ENCODE measurements around the gene RHEB. TPM values are rescaled to one million over a fixed set of nuclear protein-coding genes. Genes with fewer than 3 reads are reported as not detected.

The RHEB gene
- total and polyA plus RNA-seq, 2 of the 13 experiments (the other 11 are each of a cell fraction or from before 2014, with no cell fraction given): 55.0 to 77.6 TPM

GRCh38 chr7:151503902-151504714 lies 15.6 kb downstream of the RHEB start (continued):
- TF ChIP-seq AKNA (CRISPR knock-in tag; IDR thresholded peaks at IDR 0.05; ENCODE audit: borderline replicate concordance): no peak
- no peak for TF ChIP-seq ZFAT (CRISPR knock-in tag; conservative IDR thresholded peaks at IDR 0.05)
- no peak for TF ChIP-seq HINFP (CRISPR knock-in tag; IDR thresholded peaks at IDR 0.05; ENCODE audit: low read depth)
- TF ChIP-seq E2F2 (CRISPR knock-in tag; IDR thresholded peaks at IDR 0.05; ENCODE audit: borderline replicate concordance): no peak
- no peak for TF ChIP-seq HNF1A (IDR thresholded peaks at IDR 0.05; ENCODE audit: low read depth)
- no peak for TF ChIP-seq HNF1A (CRISPR knock-in tag; IDR thresholded peaks at IDR 0.05; ENCODE audit: borderline replicate concordance)
- no peak for TF ChIP-seq IRF9 (CRISPR knock-in tag; IDR thresholded peaks at IDR 0.05; ENCODE audit: borderline replicate concordance)
- TF ChIP-seq ZNF558 (CRISPR knock-in tag; IDR thresholded peaks at IDR 0.05; ENCODE audit: borderline replicate concordance): no peak
- no peak for TF ChIP-seq KLF12 (CRISPR knock-in tag; IDR thresholded peaks at IDR 0.05; ENCODE audit: borderline replicate concordance)
- TF ChIP-seq NFKB2 (CRISPR knock-in tag; IDR thresholded peaks at IDR 0.05; ENCODE audit: borderline replicate concordance): no peak
- TF ChIP-seq ZFP62 (CRISPR knock-in tag; IDR thresholded peaks at IDR 0.05): no peak
- no peak for TF ChIP-seq SOX13 (IDR thresholded peaks at IDR 0.05)
- peak in 1 of 2 experiments; percentile 55; a peak in 2 of 4 replicates for TF ChIP-seq SOX13 (CRISPR knock-in tag; conservative IDR thresholded peaks at IDR 0.05 in 1 of 2, IDR thresholded peaks at IDR 0.05 in 1 of 2)
- TF ChIP-seq FOXK1 (CRISPR knock-in tag; IDR thresholded peaks at IDR 0.05; ENCODE audit: borderline replicate concordance, low read depth): peak; percentile 33; the same call in 1 of the 2 replicates
- TF ChIP-seq ZNF564 (CRISPR knock-in tag; IDR thresholded peaks at IDR 0.05): no peak

All from HepG2 (cell line).